Measurements from ENCODE around the gene SIGLEC15. TPM values are rescaled to one million over a fixed set of nuclear protein-coding genes. Genes with fewer than 3 reads are reported as not detected.

The SIGLEC15 gene
- total and polyA plus RNA-seq, 10 of the 15 experiments (the other 5 are each of a cell fraction or from before 2014, with no cell fraction given), result 0.09 to 0.45 TPM; not detected in 8

DNA sequence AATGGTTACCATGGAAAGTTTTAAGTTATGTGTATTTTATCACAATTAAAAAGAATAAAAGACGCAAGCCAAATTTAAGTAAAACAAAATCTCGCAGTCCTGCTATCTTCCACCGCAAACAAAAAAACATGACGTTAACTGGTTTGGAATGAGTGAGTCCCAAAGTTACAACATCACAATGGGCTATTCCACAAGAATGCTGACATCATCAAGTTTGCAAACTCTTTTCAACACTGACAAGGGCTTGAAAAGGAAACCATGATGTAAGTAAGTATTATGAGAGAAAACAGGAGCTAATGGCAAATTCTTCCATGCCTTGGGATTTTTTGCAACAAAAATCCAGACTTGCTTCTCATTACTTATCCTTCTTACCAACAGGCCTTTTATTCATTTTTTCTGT lies 31.1 kb downstream of the SIGLEC15 start (continued):
- no peak for TF ChIP-seq YBX1 (IDR thresholded peaks at IDR 0.05)
- no peak for TF ChIP-seq TBL1XR1 (IDR thresholded peaks at IDR 0.05; ENCODE audit: low read depth, low read length)
- TF ChIP-seq SMC3 (IDR thresholded peaks at IDR 0.05; ENCODE audit: borderline replicate concordance, low read length), result no peak
- TF ChIP-seq SP1 (IDR thresholded peaks at IDR 0.05; ENCODE audit: low read depth, low read length), result no peak
- TF ChIP-seq CBFB (IDR thresholded peaks at IDR 0.05; ENCODE audit: low read depth), result no peak
- no peak for TF ChIP-seq BHLHE40 (IDR thresholded peaks at IDR 0.05; ENCODE audit: borderline replicate concordance in 1 of 2, low read depth in 2 of 2, low read length in 1 of 2)
- TF ChIP-seq MTA2 (IDR thresholded peaks at IDR 0.05; ENCODE audit: low read depth), result no peak
- no peak for TF ChIP-seq SMAD5 (IDR thresholded peaks at IDR 0.05; ENCODE audit: low read depth)
- TF ChIP-seq, protein P1, sequence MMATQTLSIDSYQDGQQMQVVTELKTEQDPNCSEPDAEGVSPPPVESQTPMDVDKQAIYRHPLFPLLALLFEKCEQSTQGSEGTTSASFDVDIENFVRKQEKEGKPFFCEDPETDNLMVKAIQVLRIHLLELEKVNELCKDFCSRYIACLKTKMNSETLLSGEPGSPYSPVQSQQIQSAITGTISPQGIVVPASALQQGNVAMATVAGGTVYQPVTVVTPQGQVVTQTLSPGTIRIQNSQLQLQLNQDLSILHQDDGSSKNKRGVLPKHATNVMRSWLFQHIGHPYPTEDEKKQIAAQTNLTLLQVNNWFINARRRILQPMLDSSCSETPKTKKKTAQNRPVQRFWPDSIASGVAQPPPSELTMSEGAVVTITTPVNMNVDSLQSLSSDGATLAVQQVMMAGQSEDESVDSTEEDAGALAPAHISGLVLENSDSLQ (IDR thresholded peaks at IDR 0.05), result no peak
- TF ChIP-seq, protein P2, sequence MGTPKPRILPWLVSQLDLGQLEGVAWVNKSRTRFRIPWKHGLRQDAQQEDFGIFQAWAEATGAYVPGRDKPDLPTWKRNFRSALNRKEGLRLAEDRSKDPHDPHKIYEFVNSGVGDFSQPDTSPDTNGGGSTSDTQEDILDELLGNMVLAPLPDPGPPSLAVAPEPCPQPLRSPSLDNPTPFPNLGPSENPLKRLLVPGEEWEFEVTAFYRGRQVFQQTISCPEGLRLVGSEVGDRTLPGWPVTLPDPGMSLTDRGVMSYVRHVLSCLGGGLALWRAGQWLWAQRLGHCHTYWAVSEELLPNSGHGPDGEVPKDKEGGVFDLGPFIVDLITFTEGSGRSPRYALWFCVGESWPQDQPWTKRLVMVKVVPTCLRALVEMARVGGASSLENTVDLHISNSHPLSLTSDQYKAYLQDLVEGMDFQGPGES (IDR thresholded peaks at IDR 0.05), result no peak
- TF ChIP-seq NFIC (IDR thresholded peaks at IDR 0.05; ENCODE audit: low read depth, low read length), result no peak
- no peak for TF ChIP-seq SREBF2 (IDR thresholded peaks at IDR 0.05; ENCODE audit: low read length)
- no peak for TF ChIP-seq STAT3 (IDR thresholded peaks at IDR 0.05; ENCODE audit: low read depth, low read length)

DNA sequence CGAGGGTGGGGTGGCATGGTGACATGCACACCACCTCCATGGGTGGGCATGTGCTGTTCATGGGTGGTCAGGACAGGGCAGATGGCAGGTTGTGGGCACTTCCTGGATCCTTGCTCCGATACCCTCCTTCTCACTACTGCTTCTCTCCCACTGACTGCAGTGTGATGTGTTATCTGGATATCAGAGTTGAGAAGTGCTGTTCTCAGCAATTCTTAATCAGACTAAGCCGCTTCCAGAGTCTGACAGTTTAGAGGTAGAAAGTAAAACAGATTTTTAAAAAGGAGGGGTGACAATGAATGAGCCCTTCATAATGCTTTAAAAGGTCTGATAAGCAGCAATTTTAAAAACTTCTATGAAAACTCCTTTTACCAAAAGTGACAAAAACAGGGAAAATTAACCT lies 33.9 kb downstream of the SIGLEC15 start:
- Histone ChIP-seq H3K9me3 (replicated peaks; ENCODE audit: control insufficient read depth, insufficient read depth, low read length) (no peaks in the 10 kb centered on the region; the same call in 1 of the 3 replicates), H3K9ac (ENCODE audit: control insufficient read depth, insufficient read depth, low read length) (no peak overlapping the region), H3K4me3 (no peak overlapping the region), H3K27ac (ENCODE audit: control insufficient read depth, insufficient read depth) (no peak overlapping the region), H3K27me3 (replicated peaks in 1 of 2; ENCODE audit: control insufficient read depth in 2 of 2, insufficient read depth in 2 of 2, low read length in 1 of 2) (no peaks in the 10 kb centered on the region), H2AFZ (ENCODE audit: control insufficient read depth, low read depth, low read length) (no peak overlapping the region), H3K4me1 (ENCODE audit: control insufficient read depth, insufficient read depth, low read length) (no peaks in the 10 kb centered on the region), H3K36me3 (ENCODE audit: control insufficient read depth in 2 of 2, insufficient read depth in 2 of 2, low read length in 1 of 2) (peaks cover 2 to 15% of the 10 kb centered on the region in 2 experiments; a peak in 3 of 4 replicates), H4K20me1 (ENCODE audit: control insufficient read depth, insufficient read depth) (no peaks in the 10 kb centered on the region), H3K79me2 (ENCODE audit: control insufficient read depth, insufficient read depth, low read length) (no peaks in the 10 kb centered on the region), H3K4me2 (ENCODE audit: control insufficient read depth, insufficient read depth) (no peak overlapping the region)
- POLR2A ChIA-PET, result no interaction called here
- ATAC-seq (no peak), DNase-seq (ENCODE audit: low read depth, low spot score) (no peak), FAIRE-seq (no peak)
- TF ChIP-seq CREM (IDR thresholded peaks at IDR 0.05; ENCODE audit: low read depth) (no peak), ZNF384 (IDR thresholded peaks at IDR 0.05; ENCODE audit: borderline replicate concordance, low read depth, low read length) (no peak), PML (IDR thresholded peaks at IDR 0.05; ENCODE audit: low read length) (no peak), ZNF207 (IDR thresholded peaks at IDR 0.05; ENCODE audit: borderline replicate concordance) (no peak), STAT1 (conservative IDR thresholded peaks at IDR 0.05) (no peak)
- TF ChIP-seq, protein P3, sequence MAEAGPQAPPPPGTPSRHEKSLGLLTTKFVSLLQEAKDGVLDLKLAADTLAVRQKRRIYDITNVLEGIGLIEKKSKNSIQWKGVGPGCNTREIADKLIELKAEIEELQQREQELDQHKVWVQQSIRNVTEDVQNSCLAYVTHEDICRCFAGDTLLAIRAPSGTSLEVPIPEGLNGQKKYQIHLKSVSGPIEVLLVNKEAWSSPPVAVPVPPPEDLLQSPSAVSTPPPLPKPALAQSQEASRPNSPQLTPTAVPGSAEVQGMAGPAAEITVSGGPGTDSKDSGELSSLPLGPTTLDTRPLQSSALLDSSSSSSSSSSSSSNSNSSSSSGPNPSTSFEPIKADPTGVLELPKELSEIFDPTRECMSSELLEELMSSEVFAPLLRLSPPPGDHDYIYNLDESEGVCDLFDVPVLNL (IDR thresholded peaks at IDR 0.05; ENCODE audit: low read depth, low read length), result no peak
- TF ChIP-seq, protein P4, sequence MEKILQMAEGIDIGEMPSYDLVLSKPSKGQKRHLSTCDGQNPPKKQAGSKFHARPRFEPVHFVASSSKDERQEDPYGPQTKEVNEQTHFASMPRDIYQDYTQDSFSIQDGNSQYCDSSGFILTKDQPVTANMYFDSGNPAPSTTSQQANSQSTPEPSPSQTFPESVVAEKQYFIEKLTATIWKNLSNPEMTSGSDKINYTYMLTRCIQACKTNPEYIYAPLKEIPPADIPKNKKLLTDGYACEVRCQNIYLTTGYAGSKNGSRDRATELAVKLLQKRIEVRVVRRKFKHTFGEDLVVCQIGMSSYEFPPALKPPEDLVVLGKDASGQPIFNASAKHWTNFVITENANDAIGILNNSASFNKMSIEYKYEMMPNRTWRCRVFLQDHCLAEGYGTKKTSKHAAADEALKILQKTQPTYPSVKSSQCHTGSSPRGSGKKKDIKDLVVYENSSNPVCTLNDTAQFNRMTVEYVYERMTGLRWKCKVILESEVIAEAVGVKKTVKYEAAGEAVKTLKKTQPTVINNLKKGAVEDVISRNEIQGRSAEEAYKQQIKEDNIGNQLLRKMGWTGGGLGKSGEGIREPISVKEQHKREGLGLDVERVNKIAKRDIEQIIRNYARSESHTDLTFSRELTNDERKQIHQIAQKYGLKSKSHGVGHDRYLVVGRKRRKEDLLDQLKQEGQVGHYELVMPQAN (conservative IDR thresholded peaks at IDR 0.05), result no peak
- SMC1A ChIA-PET (ENCODE audit: uncharacterized antibody, unreplicated experiment), result interaction anchor here (1.3 kb wide), 1 partner anchor 8 kb away, joined by 4 read pairs; no protein-coding TSS in a partner anchor
- RAD21 ChIA-PET (ENCODE audit: unreplicated experiment), result no interaction called here
- intact Hi-C loops (cut with micrococcal nuclease; ENCODE audit: unreplicated experiment), result no loop called here
- in situ Hi-C loops (cut with MboI), result no loop called here
- CTCF ChIA-PET, result interaction anchor here (0.7 kb wide), 1 partner anchor 194 kb away, joined by 3 read pairs; no protein-coding TSS in a partner anchor
- 95% methylated on average over 3 of the region's 3 CpGs for WGBS (ENCODE audit: insufficient coverage, insufficient replicate concordance, low lambda C conversion rate, missing lambda C conversion rate)
- no TSS peak for BruUV-seq (replicated peaks)

Measured in GM12878 (cell line).